Measurements from ENCODE around the gene VARS2. TPM values are rescaled to one million over a fixed set of nuclear protein-coding genes. Genes with fewer than 3 reads are reported as not detected.

The VARS2 gene
- total and polyA plus RNA-seq, 5 donors from 2014 or later: 12.9 to 20.7 (median 17.6) TPM

Other genes starting within 250 kb of the VARS2 start
- 33.8 TPM for gene DHX16, start 241.2 kb upstream of the VARS2 start, total RNA-seq
- 10 to 100 TPM; 13.2 to 25.3 (median 16.7) TPM for gene DHX16, start 241.2 kb upstream of the VARS2 start, polyA plus RNA-seq
- gene PPP1R18, start 227.6 kb upstream of the VARS2 start, total RNA-seq: 164 TPM
- gene PPP1R18, start 227.6 kb upstream of the VARS2 start, polyA plus RNA-seq: 100 to 1,000 TPM; 110 to 159 (median 119) TPM
- 9.0 TPM for gene NRM, start 223.3 kb upstream of the VARS2 start, total RNA-seq
- gene NRM, start 223.3 kb upstream of the VARS2 start, polyA plus RNA-seq: 10 to 100 TPM in 1 of 4 donors, 1 to 10 TPM in 3; 7.5 to 17.7 (median 9.2) TPM
- gene MDC1, start 197.0 kb upstream of the VARS2 start, total RNA-seq: 32.7 TPM
- gene MDC1, start 197.0 kb upstream of the VARS2 start, polyA plus RNA-seq: 1 to 10 TPM; 1.2 to 5.0 (median 3.7) TPM
- 119 TPM for gene TUBB, start 193.9 kb upstream of the VARS2 start, total RNA-seq
- 100 to 1,000 TPM; 125 to 158 (median 138) TPM for gene TUBB, start 193.9 kb upstream of the VARS2 start, polyA plus RNA-seq
- gene FLOT1, start 171.6 kb upstream of the VARS2 start, total RNA-seq: 25.3 TPM
- gene FLOT1, start 171.6 kb upstream of the VARS2 start, polyA plus RNA-seq: 10 to 100 TPM; 30.5 to 63.2 (median 48.1) TPM
- 5.1 TPM for gene IER3, start 169.7 kb upstream of the VARS2 start, total RNA-seq
- gene IER3, start 169.7 kb upstream of the VARS2 start, polyA plus RNA-seq: 1 to 10 TPM in 3 of 4 donors, under 1 TPM in 1; 0.38 to 2.2 (median 1.4) TPM
- 5.0 TPM for gene DDR1, start 29.7 kb upstream of the VARS2 start, total RNA-seq
- 1 to 10 TPM; 1.2 to 3.5 (median 1.9) TPM for gene DDR1, start 29.7 kb upstream of the VARS2 start, polyA plus RNA-seq
- 15.5 TPM for gene GTF2H4, start 6.0 kb upstream of the VARS2 start, total RNA-seq
- gene GTF2H4, start 6.0 kb upstream of the VARS2 start, polyA plus RNA-seq: 1 to 10 TPM; 6.8 to 7.8 (median 7.0) TPM
- gene SFTA2, start 17.9 kb downstream of the VARS2 start, total RNA-seq: not detected
- under 1 TPM in 2 of 4 donors, not detected in 2; 0.25 to 0.32 TPM for gene SFTA2, start 17.9 kb downstream of the VARS2 start, polyA plus RNA-seq
- not detected for gene MUCL3, start 26.7 kb downstream of the VARS2 start, total RNA-seq
- not detected for gene MUCL3, start 26.7 kb downstream of the VARS2 start, polyA plus RNA-seq
- not detected for gene MUC21, start 69.5 kb downstream of the VARS2 start, total RNA-seq
- gene MUC21, start 69.5 kb downstream of the VARS2 start, polyA plus RNA-seq: not detected
- not detected for gene MUC22, start 96.2 kb downstream of the VARS2 start, total RNA-seq
- not detected for gene MUC22, start 96.2 kb downstream of the VARS2 start, polyA plus RNA-seq
- not detected for gene C6orf15, start 198.3 kb downstream of the VARS2 start, total RNA-seq
- not detected for gene C6orf15, start 198.3 kb downstream of the VARS2 start, polyA plus RNA-seq
- not detected for gene PSORS1C1, start 200.6 kb downstream of the VARS2 start, total RNA-seq
- not detected for gene PSORS1C1, start 200.6 kb downstream of the VARS2 start, polyA plus RNA-seq
- gene CDSN, start 206.2 kb downstream of the VARS2 start, total RNA-seq: not detected
- gene CDSN, start 206.2 kb downstream of the VARS2 start, polyA plus RNA-seq: not detected
- not detected for gene PSORS1C2, start 224.8 kb downstream of the VARS2 start, total RNA-seq
- not detected for gene PSORS1C2, start 224.8 kb downstream of the VARS2 start, polyA plus RNA-seq
- gene CCHCR1, start 243.6 kb downstream of the VARS2 start, total RNA-seq: 27.2 TPM
- 1 to 10 TPM; 3.5 to 6.9 (median 6.2) TPM for gene CCHCR1, start 243.6 kb downstream of the VARS2 start, polyA plus RNA-seq
- 10.9 TPM for gene TCF19, start 244.4 kb downstream of the VARS2 start, total RNA-seq
- gene TCF19, start 244.4 kb downstream of the VARS2 start, polyA plus RNA-seq: 10 to 100 TPM in 2 of 4 donors, 1 to 10 TPM in 2; 8.3 to 13.3 (median 11.2) TPM